K562 (cell line): ENCODE measurements around the gene SOCS3. TPM values are rescaled to one million over a fixed set of nuclear protein-coding genes. Genes with fewer than 3 reads are reported as not detected.

Experiments used
- ATAC-seq: fragments of 200-7000 bp; cut with Tn5 transposase; 3 replicates; pipeline ENCODE4 v1.9.1; 2020; ENCODE audit warnings: moderate library complexity
- BruUV-seq: library from RNA; stranded (reverse); fragments of 400-500 nt; replicated peaks from 2 replicates; lab custom pipeline; 2021; lab: Mats Ljungman, UMichigan
- CTCF ChIA-PET: fragments of 300-600 bp; formaldehyde crosslinking; extraction: SDS; loops from one replicate; lab custom pipeline; 2021; ENCODE audit warnings: low intra/inter-chr PET ratio; lab: Yijun Ruan, JAX
- POLR2A ChIA-PET: fragments of 300-600, 350-650 bp; sonication (Branson Sonifier 250); formaldehyde crosslinking; extraction: SDS; loops from one replicate; lab custom pipeline; 2021; ENCODE audit warnings: antibody characterized with exemption, inconsistent platforms; lab: Yijun Ruan, JAX
- DNase-seq, 4 experiments: peaks; one replicate each; pipeline versions ENCODE4 v3.0.0 to v3.0.0-alpha.2; 2011 to 2018; ENCODE audit warnings: low spot score in 3 of 4, mixed read lengths in 3 of 4; ENCODE audit errors: extremely low read depth in 1 of 4
- FAIRE-seq: peaks from 2 replicates; lab custom pipeline; 2011; peaks lifted over from hg19 to GRCh38; lab: Jason Lieb, UNC
- H2AFZ ChIP-seq: 2 replicates; pipeline ENCODE4 v1.6.0; 2011; ENCODE audit warnings: low read depth, low read length, control low read depth, inconsistent platforms
- H3K27ac ChIP-seq: fragments of 200-600 bp; 3 replicates; pipeline ENCODE4 v1.8.0; 2011; ENCODE audit warnings: low read depth, mild to moderate bottlenecking, control low read depth, inconsistent platforms, low read length, moderate library complexity, mixed read lengths; ENCODE audit errors: extremely low read depth
- H3K27me3 ChIP-seq, 2 experiments: fragments of 300-600 bp in 1 of 2; 2 replicates in 1 of 2; 3 replicates in 1 of 2; pipeline versions ENCODE4 v1.6.0 to v1.8.0; 2011; ENCODE audit warnings: inconsistent platforms in 2 of 2, low read length in 2 of 2, mild to moderate bottlenecking in 1 of 2, mixed read lengths in 1 of 2, moderate library complexity in 1 of 2; ENCODE audit not compliant: control insufficient read depth in 2 of 2, insufficient read depth in 2 of 2
- H3K36me3 ChIP-seq: fragments of 300-600 bp; 3 replicates; pipeline ENCODE4 v1.8.0; 2011; ENCODE audit warnings: mild to moderate bottlenecking, low read length, inconsistent platforms; ENCODE audit not compliant: control insufficient read depth, insufficient read depth
- H3K4me1 ChIP-seq, 2 experiments: fragments of 200-600 bp in 1 of 2; replicated peaks in 1 of 2; 2 replicates in 1 of 2; 3 replicates in 1 of 2; pipeline versions ENCODE4 v1.5.1 to v1.8.0; 2011; ENCODE audit warnings: inconsistent platforms in 2 of 2, low read length in 2 of 2, mild to moderate bottlenecking in 1 of 2, mixed read lengths in 1 of 2, moderate library complexity in 1 of 2; ENCODE audit not compliant: control insufficient read depth in 2 of 2, insufficient read depth in 2 of 2
- H3K4me2 ChIP-seq: 2 replicates; pipeline ENCODE4 v1.6.1; 2011; ENCODE audit warnings: low read length, control low read depth, inconsistent platforms, mixed read lengths; ENCODE audit not compliant: insufficient read depth
- H3K4me3 ChIP-seq: fragments of 200-600 bp; sonication (generic), shearing (Covaris generic); 2 replicates; pipeline ENCODE4 v1.5.1; 2016; ENCODE audit warnings: control low read depth, inconsistent platforms
- H3K79me2 ChIP-seq: fragments of 200-600 bp; 3 replicates; pipeline ENCODE4 v1.8.0; 2011; ENCODE audit warnings: low read length, inconsistent platforms; ENCODE audit not compliant: control insufficient read depth, insufficient read depth
- H3K9ac ChIP-seq, 2 experiments: 2 replicates each; pipeline versions ENCODE4 v1.6.0 to v1.6.1; 2011; ENCODE audit warnings: low read depth in 2 of 2, low read length in 2 of 2, control low read depth in 1 of 2, inconsistent platforms in 1 of 2, mild to moderate bottlenecking in 1 of 2, mixed read lengths in 1 of 2; ENCODE audit not compliant: insufficient read depth in 1 of 2
- H3K9me1 ChIP-seq: one replicate; pipeline ENCODE4 v1.6.0; 2011; ENCODE audit warnings: inconsistent platforms, mild to moderate bottlenecking, low read length, moderate library complexity; ENCODE audit not compliant: control insufficient read depth, insufficient read depth
- H3K9me3 ChIP-seq: replicated peaks from 2 replicates; pipeline ENCODE4 v1.5.1; 2011; ENCODE audit warnings: low read depth, low read length, inconsistent platforms; ENCODE audit not compliant: control insufficient read depth, insufficient read depth
- H4K20me1 ChIP-seq: replicated peaks from 2 replicates; pipeline ENCODE4 v1.6.1; 2011; ENCODE audit warnings: low read length, inconsistent platforms, mixed read lengths; ENCODE audit not compliant: control insufficient read depth, insufficient read depth
- CHD2 ChIP-seq: IDR thresholded peaks from 2 replicates; pipeline ENCODE4 v1.6.1; 2011; ENCODE audit warnings: low read depth, low read length
- CREB3L1 ChIP-seq: fragments of 450-650 bp; IDR thresholded peaks from 2 replicates; pipeline ENCODE4 v1.6.1; 2014; ENCODE audit warnings: low read depth, mild to moderate bottlenecking, moderate library complexity, borderline replicate concordance
- HDGF ChIP-seq: fragments of 450-650 bp; IDR thresholded peaks from 2 replicates; pipeline ENCODE4 v1.6.1; 2016
- HIVEP1 ChIP-seq: fragments of 250-450 bp; sonication (Bioruptor Pico); IDR thresholded peaks from 2 replicates; pipeline ENCODE4 v1.4.0; 2020; ENCODE audit warnings: mild to moderate bottlenecking
- NR3C1 ChIP-seq: sonication (generic); formaldehyde crosslinking; IDR thresholded peaks from 2 replicates; pipeline ENCODE4 v1.8.1; 2022; ENCODE audit warnings: missing genetic modification reagents
- NRF1 ChIP-seq, 2 experiments: fragments of 450-650 bp; IDR thresholded peaks in 1 of 2; conservative IDR thresholded peaks in 1 of 2; 2 replicates each; pipeline ENCODE4 v1.6.1; 2014; ENCODE audit warnings: mild to moderate bottlenecking in 2 of 2
- REST ChIP-seq, 2 experiments: fragments of 450-650 bp; formaldehyde crosslinking in 1 of 2; IDR thresholded peaks; 2 replicates each; pipeline versions ENCODE4 v1.4.0 to v1.6.1; 2014 to 2020; ENCODE audit warnings: mild to moderate bottlenecking in 2 of 2, borderline replicate concordance in 1 of 2, low read depth in 1 of 2
- ZBTB17 ChIP-seq: fragments of 450-650 bp; formaldehyde crosslinking; IDR thresholded peaks from 2 replicates; pipeline ENCODE4 v1.4.0; 2020; ENCODE audit warnings: mild to moderate bottlenecking
- ZNF398 ChIP-seq: fragments of 250-450 bp; sonication (Bioruptor Pico); IDR thresholded peaks from 2 replicates; pipeline ENCODE4 v1.8.0; 2021; ENCODE audit warnings: moderate library complexity, mild to moderate bottlenecking, inconsistent platforms
- ZNF830 ChIP-seq: fragments of 250-450 bp; sonication (Bioruptor Pico); IDR thresholded peaks from 2 replicates; pipeline ENCODE4 v1.5.0; 2021; ENCODE audit warnings: mild to moderate bottlenecking
- WGBS: fragments of 100-300 bp; shearing (Covaris generic); methylation state at CpG from one replicate; pipeline ENCODE4 v1.1.6; 2016; ENCODE audit warnings: low coverage, mixed read lengths; ENCODE audit not compliant: insufficient coverage; ENCODE audit errors: missing lambda C conversion rate; 5-methylcytosine and 5-hydroxymethylcytosine counted together
- in situ Hi-C: fragments of 300-500 bp; cut with MboI; formaldehyde crosslinking; loops from 4 replicates; pipeline ENCODE4 v1.15.0; 2018; ENCODE audit warnings: inconsistent platforms, mixed read lengths
- intact Hi-C: fragments of 100-400 bp; cut with micrococcal nuclease; formaldehyde crosslinking; loops from 2 replicates; pipeline ENCODE4 v1.14.2; 2022
- polyA plus RNA-seq, 8 experiments: library from polyadenylated mRNA; depleted of rRNA in 4 of 8; stranded (reverse) in 5 of 8; unstranded in 3 of 8; fragments of >200 nt; fragmentation: Nextera tagmentation in 2 of 8; fragmentation: Illumina TruSeq in 1 of 8; extraction: Ambion mirVana in 2 of 8; extraction: Trizol in 1 of 8; gene quantifications; 2 replicates each; pipeline versions ENCODE4 v1.2.1 to v1.2.3, GENCODE V29; 2011 to 2014; ENCODE audit warnings: inconsistent platforms in 1 of 8, missing spikeins in 1 of 8
- total RNA-seq, 7 experiments: library from RNA; depleted of rRNA in 6 of 7; stranded (reverse); fragments of >200 nt in 6 of 7; fragmentation: Illumina TruSeq in 2 of 7; extraction: Trizol in 2 of 7; gene quantifications; 2 replicates each; pipeline versions ENCODE4 v1.2.1 to v1.2.3, GENCODE V29; 2011 to 2021; ENCODE audit warnings: low replicate concordance in 1 of 7

Gene SOCS3
- total and polyA plus RNA-seq, 9 of the 15 experiments (the other 6 are each of a cell fraction or from before 2014, with no cell fraction given) = 0.56 to 38.9 (median 13.7) TPM

GRCh38 chr17:78407387-78408000, 47.6 kb upstream of the SOCS3 start:
- CTCF ChIA-PET = no interaction called here
- Histone ChIP-seq H3K9me3 (no peaks in the 10 kb centered on the region), H4K20me1 (peaks cover 48% of the 10 kb centered on the region), H3K9me1 (no peaks in the 10 kb centered on the region), H3K4me3 (no peak overlapping the region), H3K4me1 (peaks cover 20 to 23% of the 10 kb centered on the region in 2 experiments), H3K27me3 (no peaks in the 10 kb centered on the region), H3K9ac (peak overlapping the region in 1 of 2 experiments; percentile 56; a peak in 1 of 4 replicates), H3K27ac (no peak overlapping the region), H3K4me2 (no peak overlapping the region), H3K36me3 (peaks cover 77% of the 10 kb centered on the region; the same call in 2 of the 3 replicates), H3K79me2 (peaks cover 28% of the 10 kb centered on the region), H2AFZ (no peak overlapping the region)
- 85% methylated on average over 7 of the region's 7 CpGs for WGBS
- no peak for DNase-seq
- POLR2A ChIA-PET = interaction anchor here (0.6 kb wide), 1 partner anchor 1490 kb away, joined by 3 read pairs; no protein-coding TSS in a partner anchor
- no peak for FAIRE-seq
- in situ Hi-C loops (no loop called here), intact Hi-C loops (no loop called here)
- TF ChIP-seq ZNF830 (CRISPR knock-in tag) (no peak), CREB3L1 (no peak), NR3C1 (CRISPR knock-in tag) (no peak), NRF1 (conservative IDR thresholded peaks at IDR 0.05 in 1 of 2, IDR thresholded peaks at IDR 0.05 in 1 of 2) (no peak), HIVEP1 (no peak), REST (IDR thresholded peaks at IDR 0.05; ENCODE audit: borderline replicate concordance) (no peak), REST (CRISPR knock-in tag; IDR thresholded peaks at IDR 0.05; ENCODE audit: low read depth) (no peak), HDGF (no peak), CHD2 (no peak), ZBTB17 (no peak), ZNF398 (CRISPR knock-in tag) (no peak)
- BruUV-seq = no TSS peak
- no peak for ATAC-seq
